ENCODE results near the gene TMEM258. TPM values are rescaled to one million over a fixed set of nuclear protein-coding genes. Genes with fewer than 3 reads are reported as not detected.

The TMEM258 gene
- total RNA-seq, 1 experiment from 2014 or later = 201 TPM

DNA sequence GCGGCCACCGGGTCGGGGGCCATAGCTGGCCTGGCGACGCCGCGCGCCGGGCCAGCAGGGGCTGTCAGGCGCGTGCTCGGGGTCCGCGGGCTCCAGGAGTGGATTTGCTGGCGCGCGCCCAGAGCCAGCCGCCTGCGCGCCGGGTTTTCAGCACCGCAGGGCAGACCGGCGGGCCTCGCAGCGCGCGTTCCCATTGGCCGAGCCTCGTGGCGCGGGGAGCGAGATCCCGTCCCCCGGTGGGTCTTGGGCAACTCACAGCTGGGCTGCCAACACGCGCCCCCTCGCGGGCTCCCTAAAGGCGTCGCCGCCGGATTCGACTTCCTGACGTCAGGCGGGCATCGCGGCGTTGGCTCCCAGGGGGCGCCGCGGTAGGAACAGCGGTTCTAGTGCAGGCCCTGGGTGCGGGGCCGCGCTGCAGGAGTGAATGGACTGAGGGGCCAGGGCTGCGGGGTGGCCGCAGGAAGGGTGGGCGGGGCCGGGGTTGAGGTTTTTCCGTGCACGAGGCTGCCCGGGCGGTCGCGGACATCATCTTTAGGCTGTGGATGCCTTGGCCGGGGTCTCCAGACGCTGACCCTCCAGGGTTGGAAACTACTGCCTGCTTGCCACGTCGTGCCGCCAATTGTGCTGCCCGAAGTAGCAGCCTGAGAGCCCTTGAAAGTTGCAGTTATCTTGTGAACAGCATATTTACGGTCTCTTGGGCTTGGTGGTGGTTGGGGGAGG is 24.5 kb upstream of the TMEM258 start, which contains the start of gene FADS1:
TSS of gene FADS1 (minus strand) at position 268 of the 720 bp plus-strand sequence. CDS start at position 194, 74 bp downstream.
- H3K27me3 ChIP-seq (ENCODE audit: insufficient read depth, low read length) = no peaks in the 10 kb centered on the region
- H2BK15ac ChIP-seq (ENCODE audit: low read depth, low read length) = no peak within 1 kb of the TSS
- Mint-ChIP-seq H3K27me3 (ENCODE audit: low read depth) (no peaks in the 10 kb centered on the region), H3K36me3 (ENCODE audit: insufficient read depth in 1 of 3, low read depth in 3 of 3) (peaks cover 25 to 32% (median 27%) of the 10 kb centered on the region in 3 experiments; a peak in 6 of 7 replicates), H3K9me3 (peaks cover 0 to 2% of the 10 kb centered on the region in 2 experiments; a peak in 2 of 5 replicates), H3K4me1 (peaks cover 19 to 22% of the 10 kb centered on the region in 2 experiments), H3K4me3 (peak within 1 kb of the TSS; percentile 94 to 99), H3K27ac (peak within 1 kb of the TSS; percentile 99 to 100 (median 100))
- H2BK5ac ChIP-seq (ENCODE audit: insufficient read length, low read length) = peak within 1 kb of the TSS; percentile 33
- H3K79me1 ChIP-seq (ENCODE audit: insufficient read depth, low read depth, low read length, poor library complexity, severe bottlenecking) = no peaks in the 10 kb centered on the region
- WGBS (ENCODE audit: extremely low coverage, insufficient read length, low lambda C conversion rate) = no CpG with 5 or more reads among the region's 73 CpGs
- TF ChIP-seq, protein P1, sequence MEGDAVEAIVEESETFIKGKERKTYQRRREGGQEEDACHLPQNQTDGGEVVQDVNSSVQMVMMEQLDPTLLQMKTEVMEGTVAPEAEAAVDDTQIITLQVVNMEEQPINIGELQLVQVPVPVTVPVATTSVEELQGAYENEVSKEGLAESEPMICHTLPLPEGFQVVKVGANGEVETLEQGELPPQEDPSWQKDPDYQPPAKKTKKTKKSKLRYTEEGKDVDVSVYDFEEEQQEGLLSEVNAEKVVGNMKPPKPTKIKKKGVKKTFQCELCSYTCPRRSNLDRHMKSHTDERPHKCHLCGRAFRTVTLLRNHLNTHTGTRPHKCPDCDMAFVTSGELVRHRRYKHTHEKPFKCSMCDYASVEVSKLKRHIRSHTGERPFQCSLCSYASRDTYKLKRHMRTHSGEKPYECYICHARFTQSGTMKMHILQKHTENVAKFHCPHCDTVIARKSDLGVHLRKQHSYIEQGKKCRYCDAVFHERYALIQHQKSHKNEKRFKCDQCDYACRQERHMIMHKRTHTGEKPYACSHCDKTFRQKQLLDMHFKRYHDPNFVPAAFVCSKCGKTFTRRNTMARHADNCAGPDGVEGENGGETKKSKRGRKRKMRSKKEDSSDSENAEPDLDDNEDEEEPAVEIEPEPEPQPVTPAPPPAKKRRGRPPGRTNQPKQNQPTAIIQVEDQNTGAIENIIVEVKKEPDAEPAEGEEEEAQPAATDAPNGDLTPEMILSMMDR (conservative IDR thresholded peaks at IDR 0.05) = peak; percentile 73
- H3T11ph ChIP-seq (ENCODE audit: low read length) = no peak within 1 kb of the TSS
- H3K23me2 ChIP-seq (ENCODE audit: insufficient read length, low read depth, low read length, poor library complexity, severe bottlenecking) = peaks cover 6% of the 10 kb centered on the region
- peak within 1 kb of the TSS; percentile 41 for H3K4me2 ChIP-seq (ENCODE audit: insufficient read depth, insufficient read length, low read length)
- H2BK120ac ChIP-seq (ENCODE audit: low read depth, low read length, poor library complexity, severe bottlenecking) = no peak within 1 kb of the TSS
- H3K4ac ChIP-seq (ENCODE audit: low read depth, low read length) = no peak within 1 kb of the TSS; the same call in 1 of the 2 replicates
- no peaks in the 10 kb centered on the region for H4K20me1 ChIP-seq (ENCODE audit: control insufficient read depth, insufficient read depth, insufficient read length)
- no peak within 1 kb of the TSS for H2BK12ac ChIP-seq (ENCODE audit: insufficient read length, low read depth, low read length)
- peaks cover 8% of the 10 kb centered on the region for H3K4me1 ChIP-seq (ENCODE audit: insufficient read depth, low read length)
- peaks cover 5% of the 10 kb centered on the region; the same call in 1 of the 2 replicates for H3K79me2 ChIP-seq (ENCODE audit: insufficient read depth, low read length)
- H4K5ac ChIP-seq (ENCODE audit: insufficient read length, low read depth, low read length) = no peak within 1 kb of the TSS
- H4K91ac ChIP-seq (ENCODE audit: insufficient read length, low read depth, low read length) = no peak within 1 kb of the TSS
- peak within 1 kb of the TSS; percentile 13 for H3K27ac ChIP-seq (ENCODE audit: insufficient read length, low read depth, low read length)
- DNase-seq = peak; percentile 96
- no peak within 1 kb of the TSS for H2BK20ac ChIP-seq (ENCODE audit: low read depth, low read length, poor library complexity, severe bottlenecking)
- no peak within 1 kb of the TSS for H3K23ac ChIP-seq (ENCODE audit: insufficient read length, low read depth, low read length)
- H3K9ac ChIP-seq (ENCODE audit: extremely low read depth, insufficient read length, low read length) = peak within 1 kb of the TSS; percentile 89
- peak within 1 kb of the TSS; percentile 88 for H3K14ac ChIP-seq (ENCODE audit: insufficient read depth, low read length)
- no peak within 1 kb of the TSS for H3K56ac ChIP-seq (ENCODE audit: insufficient read length, low read depth, low read length)
- no peaks in the 10 kb centered on the region for H3K9me3 ChIP-seq (ENCODE audit: control insufficient read depth, low read depth, low read length)
- H2AFZ ChIP-seq (ENCODE audit: low read length) = no peak within 1 kb of the TSS
- H4K8ac ChIP-seq (replicated peaks; ENCODE audit: insufficient read length, low read depth, low read length) = no peak within 1 kb of the TSS
- H3K18ac ChIP-seq (ENCODE audit: insufficient read length, low read depth, low read length) = peak within 1 kb of the TSS; percentile 92
- no peak within 1 kb of the TSS for H2AK5ac ChIP-seq (ENCODE audit: insufficient read length, low read length)
